Muscle layer of duodenum (tissue), 2 donors: ENCODE measurements around the gene ROPN1.
"Not testable (repeated sequence)": the region's sequence is repeated elsewhere in the genome, so short reads cannot be mapped to it uniquely, and the experiment has no call there.

Experiments
- H3K27ac ChIP-seq: one replicate; pipeline ENCODE4 v1.7.0; 2013; ENCODE audit warnings: mild to moderate bottlenecking, low read length
- H3K27me3 ChIP-seq: one replicate; pipeline ENCODE4 v1.7.0; 2013; ENCODE audit warnings: low read depth, mild to moderate bottlenecking, control low read depth, low read length
- H3K36me3 ChIP-seq, 2 donors: one replicate each; pipeline ENCODE4 v1.7.0; 2013; ENCODE audit warnings: low read length in 2 of 2, control low read depth in 1 of 2, mild to moderate bottlenecking in 1 of 2; ENCODE audit not compliant: insufficient read depth in 2 of 2, control insufficient read depth in 1 of 2
- H3K4me1 ChIP-seq, 2 donors: one replicate each; pipeline ENCODE4 v1.7.0; 2013; ENCODE audit warnings: low read length in 2 of 2, mild to moderate bottlenecking in 2 of 2, control low read depth in 1 of 2, moderate library complexity in 1 of 2; ENCODE audit not compliant: insufficient read depth in 2 of 2, control insufficient read depth in 1 of 2
- H3K4me3 ChIP-seq, 2 donors: one replicate each; pipeline ENCODE4 v1.7.0; 2013; ENCODE audit warnings: low read length in 2 of 2, low read depth in 1 of 2, mild to moderate bottlenecking in 1 of 2
- H3K9me3 ChIP-seq, 2 donors: one replicate each; pipeline ENCODE4 v1.7.0; 2013; ENCODE audit warnings: low read length in 2 of 2, control low read depth in 1 of 2, mild to moderate bottlenecking in 1 of 2; ENCODE audit not compliant: control insufficient read depth in 1 of 2
- donor health status: healthy.

ROPN1 gene

DNA sequence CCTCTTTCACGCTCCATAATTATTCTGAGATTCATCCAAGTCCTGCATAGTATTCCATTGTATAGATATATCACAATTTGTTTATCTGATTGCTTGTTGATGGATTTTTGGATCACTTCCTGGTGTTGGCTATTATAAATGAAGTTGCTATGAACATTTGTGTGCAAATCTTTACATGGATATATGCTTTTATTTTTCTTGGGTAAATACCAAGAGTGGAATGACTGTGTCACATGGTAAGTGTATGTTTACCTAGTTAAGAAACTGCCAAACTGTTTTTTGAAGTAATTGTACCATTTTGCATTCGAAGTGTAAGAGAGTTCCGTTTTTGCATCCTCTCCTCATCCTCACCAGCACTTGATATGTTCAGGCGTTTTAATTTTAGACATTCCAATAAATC lies 34.6 kb upstream of the ROPN1 start:
- no peaks in the 10 kb centered on the region for H3K9me3 ChIP-seq
- H3K27me3 ChIP-seq: no peaks in the 10 kb centered on the region
- H3K4me1 ChIP-seq: no peaks in the 10 kb centered on the region
- H3K4me3 ChIP-seq: no peak overlapping the region
- no peak overlapping the region for H3K27ac ChIP-seq
- H3K36me3 ChIP-seq: no peaks in the 10 kb centered on the region

DNA sequence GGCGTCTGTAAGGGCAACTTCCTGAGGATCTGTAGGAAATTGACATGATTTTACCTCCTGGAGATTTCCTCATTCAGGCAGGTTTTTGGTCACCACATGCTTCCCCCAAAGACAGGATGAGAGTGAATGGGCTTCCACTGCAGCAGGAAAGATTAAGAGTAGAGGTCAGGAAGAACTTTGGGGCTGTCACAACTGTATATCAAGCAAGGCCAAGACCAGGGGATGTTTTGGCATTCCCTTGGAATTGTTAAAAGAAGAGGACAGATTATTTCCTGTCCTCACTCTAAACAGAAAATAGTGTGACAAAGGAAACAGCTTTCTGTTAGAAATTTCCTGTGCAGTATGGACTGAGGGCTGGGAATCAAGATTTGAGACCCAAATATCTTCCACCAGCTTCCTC lies 31.6 kb upstream of the ROPN1 start:
- not testable (repeated sequence) for H3K27ac ChIP-seq, H3K36me3 ChIP-seq, H3K4me1 ChIP-seq, H3K27me3 ChIP-seq, H3K4me3 ChIP-seq, H3K9me3 ChIP-seq

DNA sequence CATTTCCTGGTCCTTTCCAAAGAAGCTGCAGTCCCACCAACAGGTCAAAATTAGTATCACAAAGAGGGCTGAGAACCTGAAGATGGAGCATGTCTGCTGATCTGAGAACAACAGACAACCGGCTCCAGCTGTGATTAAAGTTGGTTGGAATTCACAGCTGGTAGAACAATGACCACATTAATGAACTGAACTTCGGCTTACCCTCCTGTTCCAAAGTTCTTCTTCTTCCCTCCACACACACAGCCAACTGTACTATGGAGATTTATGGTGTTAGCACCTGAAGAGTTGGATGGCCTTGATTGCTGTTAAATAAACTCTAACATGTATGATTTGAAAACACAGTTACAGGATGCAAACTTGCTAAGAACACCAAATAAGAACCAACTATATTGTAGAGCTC lies 27.4 kb upstream of the ROPN1 start:
- Histone ChIP-seq H3K36me3 (no peaks in the 10 kb centered on the region), H3K27ac (no peak overlapping the region), H3K9me3 (no peaks in the 10 kb centered on the region), H3K4me1 (no peaks in the 10 kb centered on the region), H3K27me3 (no peaks in the 10 kb centered on the region), H3K4me3 (no peak overlapping the region)

DNA sequence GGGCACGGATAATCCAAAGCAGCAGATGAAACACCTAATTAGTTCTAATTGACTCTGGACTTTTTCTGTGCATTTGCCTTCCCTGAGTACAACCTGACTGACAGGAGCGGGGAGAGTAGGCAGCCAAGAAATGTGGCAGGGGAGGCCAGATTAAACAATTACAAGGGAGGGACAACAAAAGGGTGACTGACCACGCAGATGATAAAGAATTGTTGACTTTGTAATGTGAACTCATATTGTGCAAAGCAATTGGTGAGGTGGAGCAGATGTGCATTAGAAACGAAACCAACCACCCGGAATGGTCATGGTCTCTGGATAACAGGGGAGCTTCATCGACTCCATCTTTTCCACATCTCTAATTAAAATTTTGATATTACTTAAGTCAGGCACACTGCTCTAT lies 25.6 kb upstream of the ROPN1 start:
- H3K27me3 ChIP-seq, H3K4me3 ChIP-seq, H3K27ac ChIP-seq, H3K9me3 ChIP-seq, H3K4me1 ChIP-seq, H3K36me3 ChIP-seq: not testable (repeated sequence)

DNA sequence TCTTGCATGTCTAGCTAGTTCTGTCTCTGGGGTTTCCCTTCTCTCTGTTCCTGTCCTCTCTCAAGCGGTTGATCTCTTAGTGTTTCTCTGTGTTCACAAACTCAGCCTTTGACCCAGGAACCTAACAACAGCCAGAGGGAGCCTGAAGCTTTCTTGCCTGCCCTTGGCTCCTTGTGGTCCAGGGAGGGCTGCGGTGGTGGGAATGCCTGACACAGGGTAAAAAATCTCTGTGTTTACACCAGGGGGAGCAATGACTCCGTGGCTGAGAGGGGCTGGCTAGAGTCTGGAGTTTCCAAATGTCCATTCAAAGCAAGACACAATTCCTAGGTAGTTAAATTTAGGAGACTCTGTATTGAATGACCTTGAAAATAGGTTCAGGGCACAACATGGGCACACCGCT lies 24.6 kb upstream of the ROPN1 start:
- H3K27me3 ChIP-seq, H3K4me3 ChIP-seq, H3K4me1 ChIP-seq, H3K27ac ChIP-seq, H3K9me3 ChIP-seq, H3K36me3 ChIP-seq: not testable (repeated sequence)

DNA sequence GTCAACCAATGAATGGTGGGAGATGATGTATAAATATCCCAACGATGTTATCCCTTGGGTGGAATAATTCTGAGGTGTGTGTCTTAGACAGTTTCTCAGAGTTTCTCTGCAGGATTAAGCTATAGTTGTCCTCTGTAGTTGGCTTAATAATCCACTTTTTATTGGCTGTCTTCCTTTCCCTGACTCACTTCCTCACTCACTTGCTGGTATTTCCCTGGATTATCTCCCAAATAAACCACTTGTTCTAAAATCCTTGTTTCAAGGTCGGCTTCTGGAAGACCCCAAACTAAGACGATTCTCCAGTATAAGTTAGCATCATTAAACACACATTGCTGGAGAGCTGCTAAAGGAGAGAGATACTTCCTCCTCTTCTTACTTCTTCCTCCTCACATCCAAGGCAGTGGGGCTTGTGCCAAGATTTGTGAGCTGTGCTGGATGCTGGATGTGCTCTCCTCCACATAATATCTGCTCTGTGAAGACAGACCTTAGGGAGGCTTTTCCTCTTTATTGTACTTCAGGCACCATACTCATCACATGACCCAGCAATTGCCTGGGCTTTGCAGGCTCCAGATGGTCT lies 22.5 kb upstream of the ROPN1 start:
- Histone ChIP-seq H3K4me1 (no peaks in the 10 kb centered on the region), H3K9me3 (no peaks in the 10 kb centered on the region), H3K27me3 (no peaks in the 10 kb centered on the region), H3K36me3 (no peaks in the 10 kb centered on the region), H3K4me3 (no peak overlapping the region), H3K27ac (no peak overlapping the region)

DNA sequence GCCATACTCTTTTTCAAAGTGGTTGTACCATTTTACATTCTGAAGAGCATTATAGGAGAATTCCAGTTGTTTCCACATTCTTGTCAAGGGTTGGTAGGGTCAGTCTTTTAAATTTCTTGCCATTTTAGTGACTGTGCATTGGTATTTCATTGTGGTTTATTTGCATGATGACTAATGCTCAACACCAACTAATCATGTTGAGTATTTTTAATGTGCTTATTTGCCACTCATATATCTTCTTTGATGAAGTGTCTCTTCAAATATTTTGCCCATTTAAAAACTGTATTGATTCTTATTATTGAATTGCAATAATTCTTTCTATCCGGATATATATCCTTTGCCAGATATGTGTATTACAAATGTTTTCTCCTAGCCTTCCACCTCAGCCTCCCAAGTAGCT lies 16.4 kb upstream of the ROPN1 start:
- not testable (repeated sequence) for H3K4me1 ChIP-seq, H3K4me3 ChIP-seq, H3K36me3 ChIP-seq, H3K27ac ChIP-seq, H3K27me3 ChIP-seq, H3K9me3 ChIP-seq

DNA sequence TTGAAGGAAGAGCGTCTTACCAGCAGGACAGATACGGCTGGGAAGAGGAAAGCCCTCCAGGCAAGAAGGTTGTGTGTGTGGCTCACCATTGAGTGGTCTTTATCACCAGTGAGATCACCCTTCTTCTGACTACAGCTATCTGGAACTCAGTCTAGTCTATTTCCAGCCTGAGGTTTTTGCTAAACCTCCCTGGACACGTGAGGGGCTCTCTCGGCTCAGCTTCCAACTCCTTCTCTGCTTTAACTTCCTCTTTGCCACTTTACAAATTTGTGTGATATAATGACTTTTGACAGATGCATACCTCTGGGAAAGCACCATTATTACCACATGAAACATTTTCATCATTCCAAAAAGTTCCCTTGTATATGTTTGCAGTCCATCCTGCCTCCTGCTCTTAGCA lies 15.3 kb upstream of the ROPN1 start:
- H3K36me3 ChIP-seq: no peaks in the 10 kb centered on the region
- H3K4me1 ChIP-seq: no peaks in the 10 kb centered on the region
- no peaks in the 10 kb centered on the region for H3K9me3 ChIP-seq
- no peak overlapping the region for H3K4me3 ChIP-seq
- no peak overlapping the region for H3K27ac ChIP-seq
- H3K27me3 ChIP-seq: no peaks in the 10 kb centered on the region

DNA sequence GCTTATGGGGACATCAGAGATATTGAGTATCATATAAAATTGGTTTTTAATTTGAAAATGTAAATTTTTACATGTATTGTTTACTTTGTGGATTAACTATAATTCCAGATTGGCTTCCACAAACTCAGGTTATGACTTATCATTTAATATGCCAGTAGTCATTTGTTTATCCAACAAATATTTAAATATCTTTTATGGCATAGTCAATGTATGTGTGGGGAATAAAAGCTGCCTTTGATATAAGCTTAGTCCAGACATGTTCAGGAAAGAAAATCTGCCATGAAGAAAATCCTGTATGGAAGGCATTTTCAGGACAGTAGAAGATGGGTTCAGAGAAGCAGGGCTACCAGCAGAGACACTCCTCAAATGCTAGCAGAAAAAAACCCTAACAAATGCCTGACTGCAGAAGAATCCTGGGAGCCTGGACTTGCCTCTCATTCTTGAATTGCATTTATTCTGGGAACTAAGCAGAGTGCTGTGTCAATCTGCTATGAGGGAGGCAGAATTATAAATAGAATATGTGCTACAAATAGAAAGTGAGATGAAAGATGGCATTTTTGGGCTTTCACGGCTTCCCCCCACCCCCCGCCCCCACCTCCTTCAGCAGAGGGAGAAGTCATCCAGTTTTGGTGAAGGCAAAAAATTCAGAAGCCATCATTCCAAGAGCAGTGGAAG lies 10.6 kb upstream of the ROPN1 start:
- H3K4me1 ChIP-seq, H3K9me3 ChIP-seq, H3K27me3 ChIP-seq, H3K36me3 ChIP-seq, H3K27ac ChIP-seq, H3K4me3 ChIP-seq: not testable (repeated sequence)

DNA sequence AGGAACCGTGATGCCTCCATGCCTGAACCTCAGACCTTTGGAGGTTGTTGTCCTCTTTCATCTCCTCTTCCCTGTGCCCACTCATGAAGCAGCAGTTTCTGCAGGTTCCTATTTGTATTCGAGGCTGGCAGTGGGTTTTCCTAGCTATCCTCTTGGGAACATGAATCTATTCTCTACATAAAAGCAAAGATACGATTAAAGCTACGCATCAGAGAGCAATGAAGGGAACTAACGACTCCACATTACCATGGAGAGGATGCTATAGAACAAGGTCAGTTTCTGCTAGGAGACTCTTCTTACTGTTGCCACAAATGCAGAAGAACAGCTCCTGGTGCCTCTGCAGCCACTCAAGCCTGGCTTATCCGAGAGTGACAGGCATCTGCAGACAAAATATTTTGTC lies 9.4 kb upstream of the ROPN1 start:
- not testable (repeated sequence) for H3K36me3 ChIP-seq, H3K27ac ChIP-seq, H3K9me3 ChIP-seq, H3K4me3 ChIP-seq, H3K27me3 ChIP-seq, H3K4me1 ChIP-seq

DNA sequence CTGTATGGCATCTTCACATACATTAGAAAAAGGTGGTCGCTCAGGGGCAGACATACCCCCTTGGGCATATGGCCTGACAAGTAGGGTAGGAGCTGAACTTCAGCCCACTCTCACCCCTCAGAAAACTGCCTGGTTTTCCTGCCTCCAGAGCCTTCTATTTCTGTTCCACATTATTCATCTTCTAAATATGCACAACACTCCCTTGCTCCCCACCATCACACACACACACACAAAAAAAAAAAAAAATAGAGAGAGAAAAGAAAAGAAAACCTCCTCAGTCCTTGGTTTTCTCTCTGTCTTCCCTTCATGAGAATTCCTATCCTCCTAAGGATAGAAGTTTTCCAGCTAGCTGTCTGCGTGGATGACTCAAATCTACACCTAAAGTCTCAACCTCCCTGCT lies 5.6 kb upstream of the ROPN1 start:
- Histone ChIP-seq H3K4me1 (no peaks in the 10 kb centered on the region), H3K36me3 (no peaks in the 10 kb centered on the region), H3K27me3 (no peaks in the 10 kb centered on the region), H3K4me3 (no peak overlapping the region), H3K9me3 (peaks cover 0 to 4% of the 10 kb centered on the region in 2 donors), H3K27ac (no peak overlapping the region)

DNA sequence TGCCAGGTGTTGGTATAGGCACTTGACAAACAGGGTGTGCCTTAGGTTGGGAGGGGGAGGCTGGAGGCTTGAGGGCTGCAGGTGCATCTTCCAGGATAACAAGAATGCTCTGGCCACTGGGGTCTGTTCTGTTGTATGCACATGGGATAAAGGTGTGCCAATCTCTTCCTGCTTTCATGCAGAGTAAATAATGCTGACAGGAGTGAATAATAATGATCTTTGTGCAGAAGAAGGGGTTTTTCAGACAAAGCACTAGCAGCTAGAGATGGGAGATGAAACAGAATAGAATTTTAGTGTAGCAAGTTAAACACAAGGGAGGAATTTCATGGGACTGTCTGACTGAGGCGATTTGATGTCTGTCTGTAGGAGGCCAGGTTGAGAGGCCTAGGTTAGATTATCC lies 1.9 kb upstream of the ROPN1 start:
- no peaks in the 10 kb centered on the region for H3K36me3 ChIP-seq
- H3K27ac ChIP-seq: no peak overlapping the region
- H3K27me3 ChIP-seq: peaks cover 8% of the 10 kb centered on the region
- H3K4me3 ChIP-seq: no peak overlapping the region
- H3K4me1 ChIP-seq: no peaks in the 10 kb centered on the region
- peaks cover 0 to 4% of the 10 kb centered on the region in 2 donors for H3K9me3 ChIP-seq
